ENCODE results near the gene ANP32A.

The ANP32A gene

GRCh38 chr15:68797599-68798345 lies 22.9 kb downstream of the ANP32A start:
- no peak for DNase-seq (ENCODE audit: low spot score)

- no peak for DNase-seq (ENCODE audit: low spot score)
These were observed 23.5 kb downstream of the ANP32A start for GRCh38 chr15:68797191-68797590.

- DNase-seq (ENCODE audit: low spot score): no peak
These were observed 24.1 kb downstream of the ANP32A start for GRCh38 chr15:68796576-68796975.

DNA sequence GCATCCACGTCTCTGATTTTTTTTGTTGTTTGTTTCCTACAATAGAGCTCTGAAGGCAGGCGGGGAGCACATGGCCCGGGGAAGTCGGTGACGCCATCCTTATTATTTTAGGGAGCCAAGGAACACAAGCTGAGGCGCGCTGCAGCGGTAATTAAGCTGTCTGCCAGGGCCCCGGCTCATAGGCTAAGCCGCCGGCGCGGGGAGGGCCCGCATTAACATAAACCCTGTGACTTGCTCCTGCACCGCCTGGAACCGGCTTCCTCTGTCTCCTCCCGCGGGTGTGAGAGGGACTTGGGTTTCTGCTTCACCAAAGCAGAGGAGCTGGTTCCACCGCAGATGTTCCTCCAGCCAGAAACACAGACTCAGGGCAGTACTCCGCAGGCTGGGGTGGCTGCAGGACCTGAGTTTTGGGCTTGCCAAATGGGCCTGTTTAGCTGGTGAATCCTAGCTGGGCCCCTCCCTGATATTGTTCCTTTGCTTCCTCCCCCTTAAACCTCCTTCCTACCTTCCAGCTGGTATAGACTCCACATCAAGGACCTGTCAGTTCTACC lies 25.3 kb downstream of the ANP32A start:
- DNase-seq (ENCODE audit: low spot score): no peak

GRCh38 chr15:68794863-68795262 lies 25.8 kb downstream of the ANP32A start:
- no peak for DNase-seq (ENCODE audit: low spot score)

- DNase-seq (ENCODE audit: low spot score): no peak
These were observed 26.4 kb downstream of the ANP32A start for GRCh38 chr15:68794307-68794706.

GRCh38 chr15:68793776-68794175 lies 26.9 kb downstream of the ANP32A start:
- DNase-seq (ENCODE audit: low spot score): no peak

DNA sequence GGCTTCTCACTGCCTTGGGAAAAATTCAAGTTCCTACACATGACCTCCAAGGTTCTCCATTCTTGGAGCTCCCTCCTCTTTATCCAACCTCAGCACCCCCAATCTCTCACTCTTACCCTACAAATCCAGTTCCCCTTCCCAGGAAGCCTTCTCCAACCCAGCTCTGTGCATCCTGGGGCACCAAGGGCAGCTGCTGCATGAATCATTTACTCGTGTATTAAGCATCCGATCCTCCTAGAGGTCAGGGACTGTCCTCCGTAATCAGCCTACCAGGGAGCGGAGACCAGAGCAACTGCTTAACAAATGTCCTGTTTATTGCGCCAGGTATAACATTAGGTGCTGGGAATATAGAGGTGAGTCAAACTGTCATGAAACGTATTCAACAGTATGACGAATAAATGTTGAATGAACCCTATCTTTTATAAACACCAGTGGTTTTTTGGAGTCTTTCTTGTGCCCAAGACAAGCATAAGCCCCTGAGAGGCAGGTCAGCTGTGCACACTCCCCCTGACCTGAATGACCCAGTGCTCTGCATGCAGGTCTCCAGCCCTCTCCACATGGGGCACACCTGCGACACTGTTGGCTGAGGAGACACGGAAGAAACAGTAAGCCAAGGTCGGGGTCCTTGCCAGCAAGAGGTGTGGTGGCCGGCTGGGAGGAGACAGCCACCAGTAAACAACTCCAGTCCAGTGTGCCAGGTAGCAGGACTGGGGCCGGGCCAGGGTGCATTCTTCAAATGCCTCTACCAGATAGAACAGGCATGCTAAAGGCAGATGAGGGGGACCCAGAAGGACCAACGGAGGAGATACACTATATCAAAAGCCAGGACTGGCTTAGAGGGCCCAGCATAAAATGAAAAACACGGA lies 27.6 kb downstream of the ANP32A start:
- no peak for DNase-seq (ENCODE audit: low spot score)

DNA sequence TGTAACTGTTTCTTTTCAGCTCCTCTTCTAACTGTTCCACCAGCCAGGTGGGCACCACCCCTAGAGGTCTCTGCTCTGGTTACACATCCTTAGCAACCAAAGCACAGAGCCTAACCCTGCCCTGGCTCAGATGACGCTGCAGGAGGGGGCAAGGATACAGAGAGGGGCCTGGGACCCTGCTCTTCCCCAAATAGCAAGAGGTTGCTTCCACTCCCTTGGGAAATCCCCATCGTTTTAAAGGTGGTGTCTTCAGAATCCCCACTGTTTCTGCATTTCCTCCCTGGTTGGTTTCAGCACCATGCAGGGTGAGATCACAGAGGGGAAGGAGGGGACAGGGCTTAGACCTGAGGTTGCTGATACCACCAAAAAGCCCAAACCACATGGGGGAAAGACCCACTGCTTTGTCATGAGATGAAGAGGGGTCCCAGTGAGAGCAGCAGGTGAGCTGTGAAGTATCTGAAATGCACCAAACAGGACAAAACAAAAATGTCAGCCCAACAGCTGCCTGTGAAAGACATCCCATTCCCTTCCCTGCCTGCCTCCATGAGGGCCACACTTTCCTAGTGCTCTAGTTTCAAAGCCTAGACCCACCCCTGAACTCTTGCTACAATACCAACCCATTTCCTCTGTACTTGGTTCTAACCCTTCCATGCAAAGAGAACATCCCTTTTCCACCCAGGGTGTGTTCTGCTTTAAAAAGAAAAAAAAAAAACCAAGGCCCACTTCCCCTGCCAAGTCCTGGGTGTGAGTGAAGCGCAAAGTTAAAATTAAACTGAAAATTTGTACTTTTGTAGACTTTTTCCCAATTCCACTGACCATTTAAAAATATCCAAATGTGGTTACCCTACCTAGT lies 29.0 kb downstream of the ANP32A start:
- DNase-seq (ENCODE audit: low spot score): no peak

DNA sequence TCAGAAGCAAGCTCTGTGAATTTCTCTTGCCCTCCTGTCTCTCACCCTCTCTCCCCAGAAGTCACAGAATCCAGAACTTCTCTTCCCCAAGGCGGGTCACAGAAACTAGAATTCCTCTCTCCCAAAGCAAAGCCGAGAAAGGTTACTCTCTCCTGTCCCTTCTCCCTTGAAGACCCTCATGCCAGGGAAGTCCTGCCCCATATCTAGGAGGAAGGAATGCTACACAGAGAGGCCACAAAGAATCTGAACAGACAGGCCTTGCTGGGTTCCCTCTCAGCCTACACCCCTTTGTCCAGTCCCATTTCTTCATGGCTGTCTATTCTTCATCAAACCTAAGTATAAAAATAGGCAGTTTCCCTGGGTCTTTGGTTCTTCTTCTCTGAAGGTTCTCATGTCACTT lies 29.8 kb downstream of the ANP32A start:
- DNase-seq (ENCODE audit: low spot score): no peak

DNA sequence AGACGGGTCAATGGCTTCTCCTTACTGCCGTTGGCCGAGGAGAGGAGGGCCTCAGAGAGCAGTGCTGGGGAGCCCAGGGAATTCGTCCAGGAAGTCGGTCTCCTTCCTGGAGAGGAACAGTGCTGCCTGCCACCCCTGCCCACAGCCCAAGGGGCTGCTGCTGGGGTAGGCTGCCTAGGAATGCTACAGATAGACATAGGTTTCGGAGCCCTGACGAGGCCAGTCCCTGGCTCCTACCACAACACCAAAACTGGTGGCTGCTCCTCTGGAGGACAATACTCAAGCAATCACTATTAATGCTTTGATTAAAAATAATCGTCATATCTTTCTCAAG lies 30.5 kb downstream of the ANP32A start:
- DNase-seq (ENCODE audit: low spot score): no peak

- DNase-seq (ENCODE audit: low spot score): no peak
These were observed 31.0 kb downstream of the ANP32A start for GRCh38 chr15:68789534-68790241.

- no peak for DNase-seq (ENCODE audit: low spot score)
These were observed 31.6 kb downstream of the ANP32A start for GRCh38 chr15:68789091-68789490.

DNA sequence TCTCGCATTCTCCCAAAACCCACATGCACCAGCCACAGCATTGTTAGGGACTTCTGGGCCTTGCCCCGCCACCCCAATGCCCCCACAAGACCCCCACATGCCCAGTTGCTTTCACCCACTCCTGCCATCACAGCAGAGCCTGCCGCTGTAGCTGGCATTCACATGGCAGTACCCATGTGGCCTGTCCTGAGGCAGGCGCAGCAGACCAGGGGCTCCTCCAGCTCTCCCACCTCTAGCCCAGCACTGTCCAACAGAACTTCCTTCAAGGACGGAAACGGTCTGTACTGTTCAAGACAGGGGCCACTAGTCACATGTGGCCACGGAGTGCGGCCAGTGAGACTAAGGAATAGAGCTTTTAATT lies 32.5 kb downstream of the ANP32A start:
- DNase-seq (ENCODE audit: low spot score): no peak

GRCh38 chr15:68787609-68788263 lies 33.0 kb downstream of the ANP32A start:
- DNase-seq (ENCODE audit: low spot score): no peak

GRCh38 chr15:68786753-68787152 lies 33.9 kb downstream of the ANP32A start:
- DNase-seq (ENCODE audit: low spot score): no peak

GRCh38 chr15:68785541-68785940 lies 35.2 kb downstream of the ANP32A start:
- no peak for DNase-seq (ENCODE audit: low spot score)

- no peak for DNase-seq (ENCODE audit: low spot score)
These were observed 36.5 kb downstream of the ANP32A start for GRCh38 chr15:68784206-68784605.

DNA sequence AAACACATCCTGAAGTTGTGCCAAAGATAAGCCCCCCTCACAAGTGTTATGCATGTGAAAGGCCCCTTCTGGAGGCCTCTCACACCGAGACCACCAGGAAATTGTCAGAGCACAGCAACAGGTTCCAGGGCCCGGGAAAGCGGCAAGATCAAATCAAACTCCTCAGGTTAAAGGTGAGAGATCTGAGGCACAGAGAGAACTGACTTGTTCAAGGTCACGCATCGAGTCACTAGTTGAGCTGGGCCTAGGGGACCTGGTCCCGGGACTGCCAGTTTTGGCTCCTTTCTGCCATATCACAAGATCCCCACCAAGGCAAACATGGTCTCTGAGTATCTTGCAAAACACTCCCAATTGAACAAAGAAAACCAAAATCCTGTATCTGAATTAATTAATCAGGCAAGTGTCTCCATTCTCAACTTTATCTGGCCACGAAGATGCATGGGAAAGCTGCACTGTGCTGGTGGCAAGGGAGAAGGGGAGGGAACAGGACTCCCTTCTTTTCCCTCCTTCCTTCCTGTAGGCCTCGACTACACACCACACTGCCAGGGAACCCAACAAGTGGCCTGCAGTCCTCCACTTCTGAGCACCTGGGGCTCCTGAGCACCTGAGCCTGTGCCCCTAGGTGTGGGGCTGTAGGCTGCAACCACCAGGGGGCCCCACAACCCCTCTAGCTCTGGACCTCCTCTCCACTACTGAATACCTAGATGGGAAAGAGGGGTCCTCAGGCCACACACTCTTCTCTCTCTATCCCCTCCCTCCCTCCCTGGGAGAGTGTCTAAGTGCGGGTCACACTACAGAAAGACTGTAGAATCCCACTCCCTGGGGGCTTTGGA lies 37.3 kb downstream of the ANP32A start:
- DNase-seq (ENCODE audit: low spot score): no peak

GRCh38 chr15:68782589-68783161 lies 38.0 kb downstream of the ANP32A start:
- DNase-seq (ENCODE audit: low spot score): no peak
